Activated CD8-positive, alpha-beta memory T cell treated with anti-CD3 and anti-CD28 coated beads, Interleukin-2, amount 50 U/mL, for 24 hours (primary cell): ENCODE data around the gene GSTM2.

Experiments
- DNase-seq: peaks from one replicate; pipeline ENCODE4 v3.0.0-alpha.2; 2020; ENCODE audit errors: extremely low read depth

The GSTM2 gene

GRCh38 chr1:109714661-109715372 is 47.0 kb downstream of the GSTM2 start:
- no peak for DNase-seq

- DNase-seq = no peak
These were observed 48.3 kb downstream of the GSTM2 start for GRCh38 chr1:109716121-109716520.

GRCh38 chr1:109716570-109717090 is 48.8 kb downstream of the GSTM2 start:
- no peak for DNase-seq

- DNase-seq = no peak
These were observed 49.9 kb downstream of the GSTM2 start for GRCh38 chr1:109717729-109718128.

GRCh38 chr1:109718495-109718894 is 50.6 kb downstream of the GSTM2 start:
- no peak for DNase-seq

- DNase-seq = no peak
These were observed 51.5 kb downstream of the GSTM2 start for GRCh38 chr1:109719337-109719837.

- DNase-seq = no peak
These were observed 53.2 kb downstream of the GSTM2 start for GRCh38 chr1:109721042-109721441.

- no peak for DNase-seq
These were observed 54.1 kb downstream of the GSTM2 start for GRCh38 chr1:109721971-109722370.

GRCh38 chr1:109722908-109723691 is 55.2 kb downstream of the GSTM2 start:
- DNase-seq = no peak
